ENCODE data around the gene TRAK2. TPM values are rescaled to one million over a fixed set of nuclear protein-coding genes. Genes with fewer than 3 reads are reported as not detected.

Gene TRAK2
- total and polyA plus RNA-seq, 2 experiments from 2014 or later, result 9.2 to 26.7 TPM

- H3K4me3 ChIP-seq, result no peak overlapping the region
- no peak for TF ChIP-seq CTCF (IDR thresholded peaks at IDR 0.05; ENCODE audit: poor library complexity)
- TF ChIP-seq EZH2 (IDR thresholded peaks at IDR 0.05; ENCODE audit: borderline replicate concordance), result no peak
- no peak for TF ChIP-seq EZH2phosphoT487 (IDR thresholded peaks at IDR 0.05; ENCODE audit: low read depth, severe bottlenecking, unreplicated experiment)
- peaks cover 51% of the 10 kb centered on the region for H3K79me2 ChIP-seq
- H3K27me3 ChIP-seq, result no peaks in the 10 kb centered on the region
- H3K9me2 ChIP-seq (replicated peaks; ENCODE audit: insufficient read depth), result no peaks in the 10 kb centered on the region
- no peaks in the 10 kb centered on the region for H4K20me1 ChIP-seq (ENCODE audit: insufficient read depth, poor library complexity, severe bottlenecking)
- no peak overlapping the region for H2AFZ ChIP-seq
- WGBS (ENCODE audit: low lambda C conversion rate, missing lambda C conversion rate), result 56% methylated on average over 2 of the region's 2 CpGs
- H3K4me1 ChIP-seq (ENCODE audit: insufficient read depth), result peaks cover 4% of the 10 kb centered on the region
- no peaks in the 10 kb centered on the region for H3K36me3 ChIP-seq (replicated peaks; ENCODE audit: insufficient read depth, low read depth)
- DNase-seq (ENCODE audit: low spot score), result no peak
- H3K27ac ChIP-seq, result no peak overlapping the region
- H3K4me2 ChIP-seq, result no peak overlapping the region
- no peaks in the 10 kb centered on the region for H3K9me3 ChIP-seq (ENCODE audit: low read depth)
Measured at GRCh38 chr2:201413143-201413542, 38.1 kb downstream of the TRAK2 start.

GRCh38 chr2:201411421-201411820 is 39.8 kb downstream of the TRAK2 start:
- no peak for TF ChIP-seq CTCF (IDR thresholded peaks at IDR 0.05; ENCODE audit: poor library complexity)
- no peak for TF ChIP-seq EZH2 (IDR thresholded peaks at IDR 0.05; ENCODE audit: borderline replicate concordance)
- no peak for TF ChIP-seq EZH2phosphoT487 (IDR thresholded peaks at IDR 0.05; ENCODE audit: low read depth, severe bottlenecking, unreplicated experiment)
- Histone ChIP-seq H3K4me3 (no peak overlapping the region), H3K9me2 (replicated peaks; ENCODE audit: insufficient read depth) (no peaks in the 10 kb centered on the region), H3K27me3 (no peaks in the 10 kb centered on the region), H3K4me2 (no peak overlapping the region), H3K4me1 (ENCODE audit: insufficient read depth) (peaks cover 11% of the 10 kb centered on the region), H4K20me1 (ENCODE audit: insufficient read depth, poor library complexity, severe bottlenecking) (no peaks in the 10 kb centered on the region), H2AFZ (no peak overlapping the region), H3K36me3 (replicated peaks; ENCODE audit: insufficient read depth, low read depth) (no peaks in the 10 kb centered on the region), H3K9me3 (ENCODE audit: low read depth) (no peaks in the 10 kb centered on the region), H3K27ac (no peak overlapping the region), H3K79me2 (peaks cover 41% of the 10 kb centered on the region)
- DNase-seq (ENCODE audit: low spot score), result no peak

- H3K4me2 ChIP-seq, result no peak overlapping the region
- no peaks in the 10 kb centered on the region for H3K9me3 ChIP-seq (ENCODE audit: low read depth)
Measured at GRCh38 chr2:201408931-201409330, 42.3 kb downstream of the TRAK2 start.

More at GRCh38 chr2:201408931-201409330, 42.3 kb downstream of the TRAK2 start:
- peaks cover 28% of the 10 kb centered on the region for H3K4me1 ChIP-seq (ENCODE audit: insufficient read depth)
- no peak for DNase-seq (ENCODE audit: low spot score)
- H3K9me2 ChIP-seq (replicated peaks; ENCODE audit: insufficient read depth), result no peaks in the 10 kb centered on the region
- 94% methylated on average over 3 of the region's 3 CpGs for WGBS (ENCODE audit: low lambda C conversion rate, missing lambda C conversion rate)
- no peaks in the 10 kb centered on the region for H3K36me3 ChIP-seq (replicated peaks; ENCODE audit: insufficient read depth, low read depth)
- H3K79me2 ChIP-seq, result peaks cover 20% of the 10 kb centered on the region
- no peak for TF ChIP-seq CTCF (IDR thresholded peaks at IDR 0.05; ENCODE audit: poor library complexity)
- TF ChIP-seq EZH2 (IDR thresholded peaks at IDR 0.05; ENCODE audit: borderline replicate concordance), result no peak
- TF ChIP-seq EZH2phosphoT487 (IDR thresholded peaks at IDR 0.05; ENCODE audit: low read depth, severe bottlenecking, unreplicated experiment), result no peak
- H3K4me3 ChIP-seq, result no peak overlapping the region
- no peak overlapping the region for H3K27ac ChIP-seq
- no peak overlapping the region for H2AFZ ChIP-seq
- no peaks in the 10 kb centered on the region for H4K20me1 ChIP-seq (ENCODE audit: insufficient read depth, poor library complexity, severe bottlenecking)
- H3K27me3 ChIP-seq, result no peaks in the 10 kb centered on the region

Data from hepatocyte (in vitro differentiated cells).